Glutamatergic neuron (in vitro differentiated cells): ENCODE data around the gene TMEM45A. TPM values are rescaled to one million over a fixed set of nuclear protein-coding genes. Genes with fewer than 3 reads are reported as not detected.

Source experiments
- DNase-seq: peaks from one replicate; pipeline ENCODE4 v3.0.0; 2022
- H3K27ac Mint-ChIP-seq: one replicate; pipeline ENCODE4 v1.8.0; 2020; ENCODE audit warnings: mild to moderate bottlenecking, mixed read lengths, inconsistent platforms; ENCODE audit not compliant: unreplicated experiment
- H3K27me3 Mint-ChIP-seq: one replicate; pipeline ENCODE4 v1.8.0; 2020; ENCODE audit warnings: mild to moderate bottlenecking, moderate library complexity, mixed read lengths, inconsistent platforms; ENCODE audit not compliant: unreplicated experiment
- H3K36me3 Mint-ChIP-seq: one replicate; pipeline ENCODE4 v1.8.0; 2020; ENCODE audit warnings: mild to moderate bottlenecking, mixed read lengths, inconsistent platforms; ENCODE audit not compliant: unreplicated experiment
- H3K4me1 Mint-ChIP-seq: one replicate; pipeline ENCODE4 v1.8.0; 2020; ENCODE audit warnings: mild to moderate bottlenecking, low read depth, mixed read lengths, inconsistent platforms; ENCODE audit not compliant: unreplicated experiment
- H3K4me3 Mint-ChIP-seq: one replicate; pipeline ENCODE4 v1.8.0; 2020; ENCODE audit warnings: mild to moderate bottlenecking, mixed read lengths, inconsistent platforms; ENCODE audit not compliant: unreplicated experiment
- H3K9me3 Mint-ChIP-seq: one replicate; pipeline ENCODE4 v1.8.0; 2020; ENCODE audit warnings: mild to moderate bottlenecking, moderate library complexity, mixed read lengths, inconsistent platforms; ENCODE audit not compliant: unreplicated experiment
- total RNA-seq: library from RNA; stranded (reverse); fragmentation: NEBNext Ultra II Directional; extraction: Animal tissue kit (Norgen Biotek cat#: 25700); gene quantifications from one replicate; pipeline ENCODE4 v1.2.1, GENCODE V29; 2021; ENCODE audit not compliant: unreplicated experiment
- TF ChIP-seq, protein P1 (sequence below): fragments of 200-600 bp; sonication (generic); IDR thresholded peaks from one replicate; pipeline ENCODE4 v1.5.0; 2021; ENCODE audit not compliant: partially characterized antibody, unreplicated experiment

The TMEM45A gene
- total RNA-seq, 1 donor from 2014 or later, result 0.61 TPM

GRCh38 chr3:100454677-100455076, 37.7 kb upstream of the TMEM45A start:
- no peaks in the 10 kb centered on the region for H3K36me3 Mint-ChIP-seq
- DNase-seq, result no peak
- H3K27me3 Mint-ChIP-seq, result no peaks in the 10 kb centered on the region
- TF ChIP-seq, protein P1, sequence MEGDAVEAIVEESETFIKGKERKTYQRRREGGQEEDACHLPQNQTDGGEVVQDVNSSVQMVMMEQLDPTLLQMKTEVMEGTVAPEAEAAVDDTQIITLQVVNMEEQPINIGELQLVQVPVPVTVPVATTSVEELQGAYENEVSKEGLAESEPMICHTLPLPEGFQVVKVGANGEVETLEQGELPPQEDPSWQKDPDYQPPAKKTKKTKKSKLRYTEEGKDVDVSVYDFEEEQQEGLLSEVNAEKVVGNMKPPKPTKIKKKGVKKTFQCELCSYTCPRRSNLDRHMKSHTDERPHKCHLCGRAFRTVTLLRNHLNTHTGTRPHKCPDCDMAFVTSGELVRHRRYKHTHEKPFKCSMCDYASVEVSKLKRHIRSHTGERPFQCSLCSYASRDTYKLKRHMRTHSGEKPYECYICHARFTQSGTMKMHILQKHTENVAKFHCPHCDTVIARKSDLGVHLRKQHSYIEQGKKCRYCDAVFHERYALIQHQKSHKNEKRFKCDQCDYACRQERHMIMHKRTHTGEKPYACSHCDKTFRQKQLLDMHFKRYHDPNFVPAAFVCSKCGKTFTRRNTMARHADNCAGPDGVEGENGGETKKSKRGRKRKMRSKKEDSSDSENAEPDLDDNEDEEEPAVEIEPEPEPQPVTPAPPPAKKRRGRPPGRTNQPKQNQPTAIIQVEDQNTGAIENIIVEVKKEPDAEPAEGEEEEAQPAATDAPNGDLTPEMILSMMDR, result no peak
- peaks cover 7% of the 10 kb centered on the region for H3K4me1 Mint-ChIP-seq
- no peak overlapping the region for H3K27ac Mint-ChIP-seq
- H3K4me3 Mint-ChIP-seq, result no peak overlapping the region
- H3K9me3 Mint-ChIP-seq, result no peaks in the 10 kb centered on the region

GRCh38 chr3:100455841-100456550, 36.4 kb upstream of the TMEM45A start:
- Mint-ChIP-seq H3K9me3 (no peaks in the 10 kb centered on the region), H3K4me1 (peaks cover 7% of the 10 kb centered on the region)

GRCh38 chr3:100456745-100457144, 35.7 kb upstream of the TMEM45A start:
- no peaks in the 10 kb centered on the region for H3K27me3 Mint-ChIP-seq
- H3K4me3 Mint-ChIP-seq, result no peak overlapping the region
- no peaks in the 10 kb centered on the region for H3K9me3 Mint-ChIP-seq

More at GRCh38 chr3:100455841-100456550, 36.4 kb upstream of the TMEM45A start:
- TF ChIP-seq, protein P1, result no peak
- Mint-ChIP-seq H3K27me3 (no peaks in the 10 kb centered on the region), H3K27ac (no peak overlapping the region), H3K4me3 (no peak overlapping the region), H3K36me3 (no peaks in the 10 kb centered on the region)
- no peak for DNase-seq

DNA sequence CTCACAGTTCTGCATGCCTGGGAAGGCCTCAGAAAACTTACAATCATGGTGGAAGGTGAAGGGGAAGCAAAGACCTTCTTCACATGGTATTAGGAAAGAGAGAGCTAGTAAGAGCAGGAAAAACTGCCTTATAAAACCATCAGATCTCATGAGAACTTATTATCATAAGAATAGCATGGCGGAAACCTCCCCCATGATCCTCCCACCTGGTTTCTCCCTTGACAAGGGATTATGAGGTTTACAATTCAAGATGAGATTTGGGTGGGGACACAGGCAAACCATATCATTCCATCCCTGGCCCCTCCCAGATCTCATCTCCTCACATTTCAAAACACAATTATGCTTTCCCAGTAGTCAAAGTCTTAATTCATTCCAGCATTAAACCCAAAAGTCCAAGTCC, 34.6 kb upstream of the TMEM45A start:
- no peaks in the 10 kb centered on the region for H3K36me3 Mint-ChIP-seq
- no peak overlapping the region for H3K27ac Mint-ChIP-seq
- no peaks in the 10 kb centered on the region for H3K27me3 Mint-ChIP-seq
- DNase-seq, result no peak
- peaks cover 7% of the 10 kb centered on the region for H3K4me1 Mint-ChIP-seq
- no peaks in the 10 kb centered on the region for H3K9me3 Mint-ChIP-seq
- TF ChIP-seq, protein P1, result no peak
- H3K4me3 Mint-ChIP-seq, result no peak overlapping the region

More at GRCh38 chr3:100456745-100457144, 35.7 kb upstream of the TMEM45A start:
- TF ChIP-seq, protein P1, result no peak
- DNase-seq, result no peak
- no peak overlapping the region for H3K27ac Mint-ChIP-seq
- peaks cover 7% of the 10 kb centered on the region for H3K4me1 Mint-ChIP-seq
- H3K36me3 Mint-ChIP-seq, result no peaks in the 10 kb centered on the region

GRCh38 chr3:100458814-100459213, 33.6 kb upstream of the TMEM45A start:
- no peak overlapping the region for H3K27ac Mint-ChIP-seq
- H3K9me3 Mint-ChIP-seq, result no peaks in the 10 kb centered on the region
- H3K4me1 Mint-ChIP-seq, result peaks cover 7% of the 10 kb centered on the region
- H3K36me3 Mint-ChIP-seq, result no peaks in the 10 kb centered on the region
- H3K4me3 Mint-ChIP-seq, result no peak overlapping the region
- no peak for DNase-seq
- TF ChIP-seq, protein P1, result no peak
- H3K27me3 Mint-ChIP-seq, result no peaks in the 10 kb centered on the region
